ENCODE measurements around the gene GCDH. TPM values are rescaled to one million over a fixed set of nuclear protein-coding genes. Genes with fewer than 3 reads are reported as not detected.

GCDH gene
- total and polyA plus RNA-seq, 2 of the 8 experiments (the other 6 are each of a cell fraction or from before 2014, with no cell fraction given), result 67.3 to 89.4 TPM

DNA sequence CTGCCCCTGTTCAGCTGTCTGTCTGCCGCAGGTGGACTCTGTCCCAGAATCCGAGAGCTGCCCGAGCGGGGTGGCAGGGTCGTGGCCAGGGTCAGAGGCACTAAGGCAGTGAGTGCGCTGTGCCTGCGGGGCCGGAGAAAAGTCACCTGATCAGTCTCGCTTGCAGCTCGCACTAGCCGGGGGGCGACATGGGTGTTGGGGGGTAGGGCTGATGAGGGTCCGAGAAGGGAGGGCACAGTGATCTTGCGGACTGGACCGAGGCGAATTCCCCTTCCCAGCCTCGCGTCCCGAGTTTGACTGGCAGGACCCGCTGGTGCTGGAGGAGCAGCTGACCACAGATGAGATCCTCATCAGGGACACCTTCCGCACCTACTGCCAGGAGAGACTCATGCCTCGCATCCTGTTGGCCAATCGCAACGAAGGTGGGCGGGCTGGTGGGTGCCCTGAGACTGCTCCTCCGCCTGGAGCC is 627 bp downstream of the GCDH start (continued):
- TF ChIP-seq SIX5 (IDR thresholded peaks at IDR 0.05; ENCODE audit: low read depth, low read length), result no peak
- no peak for TF ChIP-seq SP4 (IDR thresholded peaks at IDR 0.05; ENCODE audit: low read length)
- no peak for TF ChIP-seq SP2 (IDR thresholded peaks at IDR 0.05; ENCODE audit: low read length)
- no peak for TF ChIP-seq GTF2F1 (IDR thresholded peaks at IDR 0.05; ENCODE audit: borderline replicate concordance, low read depth, low read length)
- TF ChIP-seq SUZ12 (IDR thresholded peaks at IDR 0.05; ENCODE audit: low read length), result no peak
- no peak for TF ChIP-seq JUND (IDR thresholded peaks at IDR 0.05; ENCODE audit: low read length)
- no peak for TF ChIP-seq SAP30 (IDR thresholded peaks at IDR 0.05; ENCODE audit: insufficient read depth, insufficient replicate concordance, low read length)
- TF ChIP-seq EP300 (IDR thresholded peaks at IDR 0.05; ENCODE audit: borderline replicate concordance in 1 of 2, low read depth in 2 of 2, low read length in 2 of 2), result no peak
- TF ChIP-seq POLR2AphosphoS5 (IDR thresholded peaks at IDR 0.05; ENCODE audit: low read depth, low read length), result no peak
